Activated T-cell treated with anti-CD3 and anti-CD28 coated beads, Interleukin-2, amount 50 U/mL, for 24 hours (primary cell): ENCODE results near the gene SPAG7.

ENCODE experiments used
- DNase-seq: peaks from one replicate; pipeline ENCODE4 v3.0.0-alpha.2; 2020
- H3K27ac Mint-ChIP-seq: 2 replicates; pipeline ENCODE4 v1.8.0; 2020; ENCODE audit warnings: mild to moderate bottlenecking, mixed read lengths
- H3K27me3 Mint-ChIP-seq: 2 replicates; pipeline ENCODE4 v1.8.0; 2020; ENCODE audit warnings: mixed read lengths
- H3K36me3 Mint-ChIP-seq: 2 replicates; pipeline ENCODE4 v1.8.0; 2020; ENCODE audit warnings: low read depth, mixed read lengths
- H3K4me1 Mint-ChIP-seq: 2 replicates; pipeline ENCODE4 v1.8.0; 2020; ENCODE audit warnings: low read depth, mixed read lengths
- H3K4me3 Mint-ChIP-seq: 2 replicates; pipeline ENCODE4 v1.8.0; 2020; ENCODE audit warnings: mild to moderate bottlenecking, moderate library complexity, mixed read lengths
- H3K9me3 Mint-ChIP-seq: 2 replicates; pipeline ENCODE4 v1.8.0; 2020; ENCODE audit warnings: mixed read lengths

SPAG7 gene

DNA sequence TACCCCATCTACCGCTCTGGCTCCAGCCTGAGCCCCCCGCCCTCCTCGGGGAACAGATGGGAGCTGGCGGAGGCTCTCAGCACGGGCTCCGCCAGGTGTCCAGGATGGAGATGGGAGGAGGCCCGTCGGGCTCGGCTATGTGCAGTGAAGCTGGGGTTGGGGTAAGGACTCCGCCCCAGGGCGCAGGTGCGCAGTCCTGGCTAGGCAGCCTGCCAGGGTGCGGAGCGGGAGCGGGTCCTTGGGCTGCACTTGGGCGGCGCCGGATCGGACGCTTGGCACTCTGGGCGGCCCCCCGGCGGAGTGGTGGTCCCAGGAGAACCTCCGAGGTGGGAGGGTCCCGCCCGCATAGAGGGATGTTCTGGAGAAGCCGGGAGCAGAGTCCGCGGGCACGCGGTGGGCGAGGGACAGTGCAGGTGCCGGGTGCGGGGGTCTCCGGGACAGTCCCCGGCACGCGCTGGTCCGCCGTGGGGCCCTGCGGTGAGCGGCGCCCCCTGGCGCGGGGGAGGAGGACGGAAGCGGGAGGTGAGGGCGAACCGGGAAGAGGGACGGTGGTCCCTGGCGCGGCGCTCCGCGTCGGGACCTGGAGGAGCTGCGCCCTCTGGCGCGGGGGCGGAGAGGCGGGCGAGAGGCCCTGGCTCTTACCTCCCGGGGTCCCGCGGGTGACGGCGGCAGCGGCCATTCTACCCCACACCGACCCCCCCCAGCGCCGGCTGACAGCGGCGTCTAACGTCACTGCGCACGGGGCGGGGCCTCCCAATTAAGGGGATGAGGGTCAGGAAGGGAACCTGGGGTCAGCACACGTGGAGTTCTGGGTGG lies 19.5 kb upstream of the SPAG7 start, which contains the start of gene CAMTA2:
TSS of gene CAMTA2 (minus strand) at position 725 of the 816 bp plus-strand sequence. CDS start 1,453 bp downstream, outside the sequence.
- peaks cover 52% of the 10 kb centered on the region for H3K4me1 Mint-ChIP-seq
- no peaks in the 10 kb centered on the region for H3K27me3 Mint-ChIP-seq
- peak within 1 kb of the TSS; percentile 97 for H3K27ac Mint-ChIP-seq
- H3K9me3 Mint-ChIP-seq: no peaks in the 10 kb centered on the region
- peak within 1 kb of the TSS; percentile 93 for H3K4me3 Mint-ChIP-seq
- DNase-seq: peak; percentile 94
- peaks cover 70% of the 10 kb centered on the region for H3K36me3 Mint-ChIP-seq

- DNase-seq: no peak
- no peaks in the 10 kb centered on the region for H3K27me3 Mint-ChIP-seq
- H3K27ac Mint-ChIP-seq: peak overlapping the region; percentile 97
- H3K36me3 Mint-ChIP-seq: peaks cover 73% of the 10 kb centered on the region
- peak overlapping the region; percentile 93 for H3K4me3 Mint-ChIP-seq
- no peaks in the 10 kb centered on the region for H3K9me3 Mint-ChIP-seq
- peaks cover 52% of the 10 kb centered on the region for H3K4me1 Mint-ChIP-seq
These were observed 18.8 kb upstream of the SPAG7 start for GRCh38 chr17:4986403-4986802.

- Mint-ChIP-seq H3K36me3 (peaks cover 80% of the 10 kb centered on the region), H3K4me1 (peaks cover 41% of the 10 kb centered on the region), H3K27me3 (no peaks in the 10 kb centered on the region), H3K27ac (peak overlapping the region; percentile 63), H3K4me3 (no peak overlapping the region), H3K9me3 (no peaks in the 10 kb centered on the region)
- no peak for DNase-seq
These were observed 14.7 kb upstream of the SPAG7 start for GRCh38 chr17:4982305-4982704.

- peaks cover 80% of the 10 kb centered on the region for H3K36me3 Mint-ChIP-seq
- peak; percentile 52 for DNase-seq
- no peaks in the 10 kb centered on the region for H3K27me3 Mint-ChIP-seq
These were observed 13.1 kb upstream of the SPAG7 start for GRCh38 chr17:4980644-4981216.

GRCh38 chr17:4978726-4979125 lies 11.1 kb upstream of the SPAG7 start:
- no peak overlapping the region for H3K27ac Mint-ChIP-seq
- no peaks in the 10 kb centered on the region for H3K27me3 Mint-ChIP-seq
- peaks cover 23% of the 10 kb centered on the region for H3K4me1 Mint-ChIP-seq
- DNase-seq: no peak
- peaks cover 72% of the 10 kb centered on the region for H3K36me3 Mint-ChIP-seq
- no peaks in the 10 kb centered on the region for H3K9me3 Mint-ChIP-seq
- no peak overlapping the region for H3K4me3 Mint-ChIP-seq

More at GRCh38 chr17:4980644-4981216, 13.1 kb upstream of the SPAG7 start:
- H3K9me3 Mint-ChIP-seq: no peaks in the 10 kb centered on the region
- H3K27ac Mint-ChIP-seq: peak overlapping the region; percentile 71
- peaks cover 30% of the 10 kb centered on the region for H3K4me1 Mint-ChIP-seq
- no peak overlapping the region for H3K4me3 Mint-ChIP-seq

GRCh38 chr17:4974115-4974670 lies 6.6 kb upstream of the SPAG7 start:
- no peaks in the 10 kb centered on the region for H3K9me3 Mint-ChIP-seq
- H3K36me3 Mint-ChIP-seq: peaks cover 33% of the 10 kb centered on the region
- no peaks in the 10 kb centered on the region for H3K27me3 Mint-ChIP-seq

GRCh38 chr17:4973256-4974114 lies 5.9 kb upstream of the SPAG7 start:
- Mint-ChIP-seq H3K36me3 (peaks cover 26% of the 10 kb centered on the region), H3K4me3 (no peak overlapping the region), H3K27me3 (no peaks in the 10 kb centered on the region), H3K9me3 (no peaks in the 10 kb centered on the region), H3K27ac (peak overlapping the region; percentile 51), H3K4me1 (peaks cover 29% of the 10 kb centered on the region)
- DNase-seq: no peak

More at GRCh38 chr17:4974115-4974670, 6.6 kb upstream of the SPAG7 start:
- Mint-ChIP-seq H3K4me3 (no peak overlapping the region), H3K4me1 (peaks cover 22% of the 10 kb centered on the region), H3K27ac (peak overlapping the region; percentile 72)
- no peak for DNase-seq

DNA sequence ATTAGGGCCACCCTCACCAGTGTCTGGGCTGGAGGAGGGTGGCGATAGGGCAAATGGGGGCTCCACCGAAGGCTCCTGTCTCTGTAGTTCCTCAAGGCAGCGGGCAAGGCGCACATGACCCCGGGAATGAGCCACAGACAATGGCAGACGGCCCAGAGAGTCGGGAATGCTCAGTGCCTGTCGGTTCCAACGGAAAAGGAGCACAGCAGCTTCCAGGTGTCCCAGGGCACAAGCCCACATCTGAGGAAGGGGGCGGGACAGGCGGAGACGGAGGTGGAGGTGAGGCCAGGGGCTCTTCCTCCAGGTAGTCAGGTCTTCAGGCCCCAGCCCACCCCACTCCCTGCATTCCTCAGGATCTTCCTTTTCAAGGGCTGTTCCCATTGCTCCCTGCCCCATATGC lies 5.1 kb upstream of the SPAG7 start:
- Mint-ChIP-seq H3K27me3 (no peaks in the 10 kb centered on the region), H3K9me3 (no peaks in the 10 kb centered on the region), H3K36me3 (peaks cover 18% of the 10 kb centered on the region), H3K4me3 (no peak overlapping the region), H3K27ac (peak overlapping the region; percentile 51), H3K4me1 (peaks cover 29% of the 10 kb centered on the region)
- no peak for DNase-seq

GRCh38 chr17:4972322-4972721 lies 4.7 kb upstream of the SPAG7 start:
- peak overlapping the region; percentile 22 for H3K27ac Mint-ChIP-seq
- no peak overlapping the region for H3K4me3 Mint-ChIP-seq
- no peak for DNase-seq
- no peaks in the 10 kb centered on the region for H3K27me3 Mint-ChIP-seq
- H3K36me3 Mint-ChIP-seq: peaks cover 14% of the 10 kb centered on the region
- H3K4me1 Mint-ChIP-seq: peaks cover 29% of the 10 kb centered on the region
- no peaks in the 10 kb centered on the region for H3K9me3 Mint-ChIP-seq

DNA sequence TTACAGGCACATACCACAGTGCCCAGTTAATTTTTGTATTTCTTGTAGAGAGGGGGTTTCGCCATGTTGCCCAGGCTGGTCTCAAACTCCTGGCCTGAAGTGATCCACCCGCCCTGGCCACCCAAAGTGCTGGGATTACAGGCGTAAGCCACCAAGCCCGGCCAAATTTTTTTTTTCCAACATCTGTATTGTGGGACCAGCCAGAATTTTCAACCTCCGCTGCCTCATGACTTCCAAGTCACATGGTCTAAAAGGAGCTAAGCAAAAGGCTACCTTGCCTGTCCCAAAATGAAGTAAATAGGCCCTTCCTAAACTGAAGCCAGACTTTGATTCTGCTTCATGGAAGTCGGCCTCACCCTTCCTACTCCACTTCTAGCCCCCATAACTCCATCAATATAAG lies 4.2 kb upstream of the SPAG7 start:
- Mint-ChIP-seq H3K9me3 (no peaks in the 10 kb centered on the region), H3K27me3 (no peaks in the 10 kb centered on the region), H3K4me1 (peaks cover 29% of the 10 kb centered on the region), H3K36me3 (peaks cover 9% of the 10 kb centered on the region), H3K4me3 (no peak overlapping the region), H3K27ac (peak overlapping the region; percentile 45)
- DNase-seq: no peak

- H3K36me3 Mint-ChIP-seq: peaks cover 4% of the 10 kb centered on the region
- H3K9me3 Mint-ChIP-seq: peaks cover 5% of the 10 kb centered on the region
- H3K4me1 Mint-ChIP-seq: peaks cover 40% of the 10 kb centered on the region
- H3K4me3 Mint-ChIP-seq: no peak overlapping the region
- H3K27me3 Mint-ChIP-seq: no peaks in the 10 kb centered on the region
- no peak for DNase-seq
- H3K27ac Mint-ChIP-seq: no peak overlapping the region
These were observed 2.7 kb upstream of the SPAG7 start for GRCh38 chr17:4970273-4970672.

GRCh38 chr17:4969551-4970173 lies 2.0 kb upstream of the SPAG7 start:
- Mint-ChIP-seq H3K4me3 (no peak overlapping the region), H3K27ac (no peak overlapping the region)
- DNase-seq: peak; percentile 75

GRCh38 chr17:4969047-4969550 lies 1.5 kb upstream of the SPAG7 start:
- peak; percentile 78 for DNase-seq
- Mint-ChIP-seq H3K27me3 (no peaks in the 10 kb centered on the region), H3K4me3 (no peak overlapping the region), H3K9me3 (peaks cover 5% of the 10 kb centered on the region), H3K27ac (no peak overlapping the region), H3K4me1 (peaks cover 43% of the 10 kb centered on the region), H3K36me3 (peaks cover 10% of the 10 kb centered on the region)

More at GRCh38 chr17:4969551-4970173, 2.0 kb upstream of the SPAG7 start:
- no peaks in the 10 kb centered on the region for H3K27me3 Mint-ChIP-seq
- peaks cover 43% of the 10 kb centered on the region for H3K4me1 Mint-ChIP-seq
- H3K9me3 Mint-ChIP-seq: peaks cover 5% of the 10 kb centered on the region
- peaks cover 9% of the 10 kb centered on the region for H3K36me3 Mint-ChIP-seq
